Loucy (cell line): Measurements from ENCODE around the gene GBGT1.
A peak's percentile ranks its signal among the peaks of the same experiment; 100 is the strongest.

Experiments
- H2AFZ ChIP-seq: fragments of 200-600 bp; sonication (generic); 2 replicates; pipeline ENCODE4 v1.6.0; 2016; ENCODE audit warnings: antibody characterized with exemption, mild to moderate bottlenecking, low read length, moderate library complexity
- H3F3A ChIP-seq: fragments of 200-600 bp; 2 replicates; pipeline ENCODE4 v1.6.0; 2016; ENCODE audit warnings: antibody characterized with exemption, low read depth, mild to moderate bottlenecking
- H3K27me3 ChIP-seq: fragments of 200-600 bp; sonication (generic); 2 replicates; pipeline ENCODE4 v1.6.1; 2014; ENCODE audit warnings: low read length, mild to moderate bottlenecking; ENCODE audit not compliant: insufficient read depth, poor library complexity, severe bottlenecking
- H3K36me3 ChIP-seq: fragments of 200-600 bp; sonication (generic); 2 replicates; pipeline ENCODE4 v1.6.1; 2016; ENCODE audit warnings: low read length; ENCODE audit not compliant: insufficient read depth
- H3K4me1 ChIP-seq: fragments of 200-600 bp; sonication (generic); 2 replicates; pipeline ENCODE4 v1.5.1; 2014; ENCODE audit warnings: low read length, mild to moderate bottlenecking; ENCODE audit not compliant: insufficient read depth, poor library complexity, severe bottlenecking
- H3K4me2 ChIP-seq: fragments of 200-600 bp; sonication (generic); 2 replicates; pipeline ENCODE4 v1.6.0; 2014; ENCODE audit warnings: antibody characterized with exemption, low read length, low read depth, mild to moderate bottlenecking; ENCODE audit not compliant: poor library complexity, severe bottlenecking
- H3K4me3 ChIP-seq: fragments of 200-600 bp; sonication (generic); 2 replicates; pipeline ENCODE4 v1.5.1; 2014; ENCODE audit warnings: low read length, mild to moderate bottlenecking, mixed read lengths; ENCODE audit not compliant: poor library complexity, severe bottlenecking
- H3K79me2 ChIP-seq: fragments of 200-600 bp; sonication (generic); 2 replicates; pipeline ENCODE4 v1.6.1; 2014; ENCODE audit warnings: low read length; ENCODE audit not compliant: insufficient read depth
- H3K9ac ChIP-seq: fragments of 200-600 bp; sonication (generic); 2 replicates; pipeline ENCODE4 v1.6.0; 2014; ENCODE audit warnings: mild to moderate bottlenecking, low read depth, low read length, moderate library complexity; ENCODE audit not compliant: poor library complexity, severe bottlenecking
- H3K9me2 ChIP-seq: fragments of 200-600 bp; sonication (generic); replicated peaks from 2 replicates; pipeline ENCODE4 v1.6.1; 2016; ENCODE audit warnings: low read depth, low read length, mixed read lengths
- H3K9me3 ChIP-seq: fragments of 200-600 bp; sonication (generic); 2 replicates; pipeline ENCODE4 v1.6.1; 2014; ENCODE audit warnings: mild to moderate bottlenecking, antibody characterized with exemption, low read length, low read depth; ENCODE audit not compliant: insufficient read depth
- H4K20me1 ChIP-seq: fragments of 200-600 bp; sonication (generic); 2 replicates; pipeline ENCODE4 v1.6.0; 2014; ENCODE audit warnings: antibody characterized with exemption, low read length, mild to moderate bottlenecking; ENCODE audit not compliant: insufficient read depth, poor library complexity, severe bottlenecking
- CTCF ChIP-seq: fragments of 200-600 bp; sonication (generic); conservative IDR thresholded peaks from 2 replicates; pipeline ENCODE4 v1.5.1; 2014; ENCODE audit warnings: mild to moderate bottlenecking, antibody characterized with exemption, low read length
- EZH2phosphoT487 ChIP-seq: fragments of 200-600 bp; IDR thresholded peaks from 2 replicates; pipeline ENCODE4 v1.6.1; 2018; ENCODE audit warnings: antibody characterized with exemption, mild to moderate bottlenecking, moderate library complexity, borderline replicate concordance

The GBGT1 gene

GRCh38 chr9:133112663-133113026 lies 51.1 kb downstream of the GBGT1 start:
- no peaks in the 10 kb centered on the region for H3K9me2 ChIP-seq
- H3K9ac ChIP-seq, result peak overlapping the region; percentile 62
- H2AFZ ChIP-seq, result no peak overlapping the region
- H3F3A ChIP-seq, result no peaks in the 10 kb centered on the region
- H3K27me3 ChIP-seq, result no peaks in the 10 kb centered on the region
- H3K4me2 ChIP-seq, result peak overlapping the region; percentile 66
- peaks cover 39% of the 10 kb centered on the region for H3K4me1 ChIP-seq
- H3K36me3 ChIP-seq, result peaks cover 44% of the 10 kb centered on the region; the same call in 1 of the 2 replicates
- H4K20me1 ChIP-seq, result peaks cover 60% of the 10 kb centered on the region
- TF ChIP-seq CTCF (no peak), EZH2phosphoT487 (no peak)
- H3K79me2 ChIP-seq, result peaks cover 60% of the 10 kb centered on the region
- H3K4me3 ChIP-seq, result peak overlapping the region; percentile 31
- no peaks in the 10 kb centered on the region for H3K9me3 ChIP-seq

GRCh38 chr9:133111808-133112662 lies 51.7 kb downstream of the GBGT1 start:
- no peaks in the 10 kb centered on the region for H3K9me2 ChIP-seq
- H3K79me2 ChIP-seq, result peaks cover 54% of the 10 kb centered on the region
- peak overlapping the region; percentile 31 for H3K4me3 ChIP-seq
- H4K20me1 ChIP-seq, result peaks cover 57% of the 10 kb centered on the region
- no peaks in the 10 kb centered on the region for H3F3A ChIP-seq
- H3K9me3 ChIP-seq, result no peaks in the 10 kb centered on the region
- no peaks in the 10 kb centered on the region for H3K27me3 ChIP-seq
- no peak for TF ChIP-seq EZH2phosphoT487
- TF ChIP-seq CTCF, result no peak
- peaks cover 50% of the 10 kb centered on the region; the same call in 1 of the 2 replicates for H3K36me3 ChIP-seq
- H2AFZ ChIP-seq, result no peak overlapping the region
- peak overlapping the region; percentile 66 for H3K4me2 ChIP-seq
- H3K4me1 ChIP-seq, result peaks cover 39% of the 10 kb centered on the region
- no peak overlapping the region for H3K9ac ChIP-seq

GRCh38 chr9:133109931-133110650 lies 53.6 kb downstream of the GBGT1 start:
- H4K20me1 ChIP-seq, result peaks cover 40% of the 10 kb centered on the region
- H3K79me2 ChIP-seq, result peaks cover 34% of the 10 kb centered on the region
- TF ChIP-seq EZH2phosphoT487 (no peak), CTCF (no peak)
- H3K9me2 ChIP-seq, result no peaks in the 10 kb centered on the region
- H3F3A ChIP-seq, result no peaks in the 10 kb centered on the region
- no peak overlapping the region for H3K4me3 ChIP-seq
- no peaks in the 10 kb centered on the region for H3K9me3 ChIP-seq
- peaks cover 33% of the 10 kb centered on the region for H3K4me1 ChIP-seq
- peaks cover 66% of the 10 kb centered on the region; the same call in 1 of the 2 replicates for H3K36me3 ChIP-seq
- H2AFZ ChIP-seq, result no peak overlapping the region
- no peak overlapping the region for H3K4me2 ChIP-seq
- H3K9ac ChIP-seq, result no peak overlapping the region
- H3K27me3 ChIP-seq, result no peaks in the 10 kb centered on the region
